OCI-LY1 (cell line): ENCODE results near the gene TADA3.

Experiments used
- H2AFZ ChIP-seq: fragments of 200-600 bp; sonication (generic), shearing (Covaris generic); 2 replicates; pipeline ENCODE4 v1.6.0; 2014; ENCODE audit warnings: antibody characterized with exemption, mild to moderate bottlenecking, low read length
- H3F3A ChIP-seq: fragments of 200-600 bp; sonication (generic), shearing (Covaris generic); 2 replicates; pipeline ENCODE4 v1.6.0; 2014; ENCODE audit warnings: mild to moderate bottlenecking, antibody characterized with exemption, low read length, moderate library complexity; ENCODE audit not compliant: insufficient read depth
- H3K27ac ChIP-seq: fragments of 200-600 bp; sonication (generic); 2 replicates; pipeline ENCODE4 v1.5.1; 2014; ENCODE audit warnings: low read length, mixed run types, mild to moderate bottlenecking, low read depth; ENCODE audit not compliant: poor library complexity, severe bottlenecking
- H3K27me3 ChIP-seq: fragments of 200-600 bp; sonication (generic); 2 replicates; pipeline ENCODE4 v1.6.0; 2014; ENCODE audit warnings: antibody characterized with exemption, mild to moderate bottlenecking, low read length, moderate library complexity; ENCODE audit not compliant: insufficient read depth
- H3K36me3 ChIP-seq: fragments of 200-600 bp; sonication (generic); 2 replicates; pipeline ENCODE4 v1.6.1; 2014; ENCODE audit warnings: mild to moderate bottlenecking, antibody characterized with exemption, low read length, moderate library complexity, mixed read lengths; ENCODE audit not compliant: insufficient read depth
- H3K4me1 ChIP-seq: fragments of 200-600 bp; sonication (generic); 2 replicates; pipeline ENCODE4 v1.5.1; 2014; ENCODE audit warnings: mild to moderate bottlenecking, low read length, moderate library complexity; ENCODE audit not compliant: insufficient read depth, severe bottlenecking
- H3K4me2 ChIP-seq: fragments of 200-600 bp; sonication (generic), shearing (Covaris generic); 2 replicates; pipeline ENCODE4 v1.6.1; 2014; ENCODE audit warnings: low read length
- H3K4me3 ChIP-seq: fragments of 200-600 bp; sonication (generic); 2 replicates; pipeline ENCODE4 v1.5.1; 2014; ENCODE audit warnings: low read length, low read depth, mild to moderate bottlenecking, mixed read lengths; ENCODE audit not compliant: poor library complexity, severe bottlenecking
- H3K79me2 ChIP-seq: fragments of 200-600 bp; shearing (Covaris generic); 2 replicates; pipeline ENCODE4 v1.6.1; 2016; ENCODE audit warnings: mixed run types, low read length, mixed read lengths; ENCODE audit not compliant: insufficient read depth
- H3K9ac ChIP-seq: fragments of 200-600 bp; sonication (generic), shearing (Covaris generic); 2 replicates; pipeline ENCODE4 v1.6.1; 2014; ENCODE audit warnings: mild to moderate bottlenecking, low read length, mixed read lengths
- H3K9me2 ChIP-seq: fragments of 200-600 bp; sonication (generic), shearing (Covaris generic); 2 replicates; pipeline ENCODE4 v1.6.1; 2014; ENCODE audit warnings: low read depth, mild to moderate bottlenecking, low read length, mixed read lengths
- H3K9me3 ChIP-seq: fragments of 200-600 bp; shearing (Covaris generic); 2 replicates; pipeline ENCODE4 v1.6.1; 2014; ENCODE audit warnings: low read length, mixed read lengths
- H4K20me1 ChIP-seq: fragments of 200-600 bp; sonication (generic), shearing (Covaris generic); 2 replicates; pipeline ENCODE4 v1.6.0; 2016; ENCODE audit warnings: mild to moderate bottlenecking, low read length; ENCODE audit not compliant: insufficient read depth
- EZH2 ChIP-seq: fragments of 200-600 bp; sonication (generic), shearing (Covaris generic); IDR thresholded peaks from 2 replicates; pipeline ENCODE4 v1.8.0; 2017; ENCODE audit warnings: borderline replicate concordance, mixed run types, mild to moderate bottlenecking, antibody characterized with exemption, low read length, moderate library complexity, mixed read lengths
- TF ChIP-seq, protein P1 (sequence below): fragments of 200-600 bp; sonication (generic), shearing (Covaris generic); IDR thresholded peaks from 2 replicates; pipeline ENCODE4 v1.5.1; 2017; ENCODE audit warnings: mild to moderate bottlenecking, antibody characterized with exemption, low read length, moderate library complexity, mixed read lengths

Gene TADA3

DNA sequence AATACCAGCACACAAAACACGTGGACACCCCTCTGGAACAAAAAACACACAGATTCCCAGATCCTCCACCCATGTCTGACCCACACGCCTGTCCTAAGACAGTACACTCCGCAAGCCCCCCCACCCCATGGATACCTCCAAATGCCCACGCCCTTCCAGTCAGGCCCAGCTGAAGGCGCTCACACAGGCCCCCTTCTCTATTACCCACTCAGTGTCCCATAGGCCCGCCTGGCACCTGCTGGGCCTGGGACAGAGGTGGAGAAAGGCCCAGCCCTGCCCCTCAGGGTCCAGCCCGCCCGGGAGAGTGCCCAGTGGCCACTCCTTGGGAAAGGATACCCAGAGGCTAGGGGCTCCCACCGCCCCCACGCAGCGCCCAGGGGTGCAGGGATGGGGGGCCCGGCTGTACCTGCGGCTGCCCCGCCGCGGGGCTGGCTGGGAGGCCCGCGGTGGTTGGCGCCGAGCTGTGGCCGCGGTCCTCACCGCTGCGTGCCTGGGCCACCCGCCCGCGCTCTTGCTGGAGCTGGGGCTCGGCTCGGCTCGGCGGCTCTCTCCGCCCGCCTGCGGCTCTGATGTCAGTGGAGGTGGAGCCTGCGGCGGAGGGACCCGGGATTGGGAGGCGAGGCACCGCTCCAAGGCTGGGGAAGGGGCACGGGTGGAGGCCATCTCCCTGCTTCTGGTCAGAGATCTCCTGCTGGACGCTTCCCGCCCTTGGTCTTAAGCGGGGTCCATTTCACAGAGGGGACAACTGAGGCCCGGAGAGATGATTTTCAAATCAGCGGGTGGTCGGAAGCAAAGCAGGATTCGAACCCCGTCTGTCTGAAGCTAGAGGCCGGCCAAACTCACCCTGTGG, 22.6 kb downstream of the TADA3 start, which contains the start of gene CAMK1:
TSS of gene CAMK1 (minus strand) at position 522 of the 850 bp plus-strand sequence. CDS start 2,198 bp downstream, outside the sequence.
- Histone ChIP-seq H3K9me3 (no peaks in the 10 kb centered on the region), H3K9ac (no peak within 1 kb of the TSS; the same call in 1 of the 2 replicates), H4K20me1 (no peaks in the 10 kb centered on the region), H3K36me3 (no peaks in the 10 kb centered on the region), H3F3A (0 out of 2 replicates have a peak, but pooled peaks cover 3% of the 10 kb centered on the region), H3K27ac (no peak within 1 kb of the TSS), H3K79me2 (no peaks in the 10 kb centered on the region), H3K4me3 (peak within 1 kb of the TSS; percentile 23), H3K27me3 (no peaks in the 10 kb centered on the region), H2AFZ (no peak within 1 kb of the TSS), H3K9me2 (no peaks in the 10 kb centered on the region), H3K4me2 (peak within 1 kb of the TSS; percentile 51; the same call in 1 of the 2 replicates), H3K4me1 (peaks cover 8% of the 10 kb centered on the region)
- no peak for TF ChIP-seq EZH2
- TF ChIP-seq, protein P1, sequence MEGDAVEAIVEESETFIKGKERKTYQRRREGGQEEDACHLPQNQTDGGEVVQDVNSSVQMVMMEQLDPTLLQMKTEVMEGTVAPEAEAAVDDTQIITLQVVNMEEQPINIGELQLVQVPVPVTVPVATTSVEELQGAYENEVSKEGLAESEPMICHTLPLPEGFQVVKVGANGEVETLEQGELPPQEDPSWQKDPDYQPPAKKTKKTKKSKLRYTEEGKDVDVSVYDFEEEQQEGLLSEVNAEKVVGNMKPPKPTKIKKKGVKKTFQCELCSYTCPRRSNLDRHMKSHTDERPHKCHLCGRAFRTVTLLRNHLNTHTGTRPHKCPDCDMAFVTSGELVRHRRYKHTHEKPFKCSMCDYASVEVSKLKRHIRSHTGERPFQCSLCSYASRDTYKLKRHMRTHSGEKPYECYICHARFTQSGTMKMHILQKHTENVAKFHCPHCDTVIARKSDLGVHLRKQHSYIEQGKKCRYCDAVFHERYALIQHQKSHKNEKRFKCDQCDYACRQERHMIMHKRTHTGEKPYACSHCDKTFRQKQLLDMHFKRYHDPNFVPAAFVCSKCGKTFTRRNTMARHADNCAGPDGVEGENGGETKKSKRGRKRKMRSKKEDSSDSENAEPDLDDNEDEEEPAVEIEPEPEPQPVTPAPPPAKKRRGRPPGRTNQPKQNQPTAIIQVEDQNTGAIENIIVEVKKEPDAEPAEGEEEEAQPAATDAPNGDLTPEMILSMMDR: no peak

DNA sequence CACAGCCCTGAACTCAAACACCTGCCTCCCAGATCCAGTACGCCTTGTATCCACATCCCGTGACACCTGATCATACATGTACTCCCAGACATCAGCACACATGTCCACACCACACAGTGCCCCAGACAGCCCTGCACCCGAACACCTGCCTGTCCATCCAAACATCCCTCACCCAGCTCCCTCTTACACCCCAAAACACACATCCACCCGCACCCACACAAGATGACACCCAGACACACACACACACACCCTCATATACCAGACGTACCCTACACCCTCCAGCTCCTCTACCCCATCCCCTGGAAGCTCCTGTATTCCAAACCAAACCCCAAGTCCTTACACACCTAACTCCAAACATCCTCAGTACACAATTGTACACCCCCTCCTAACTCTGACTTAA, 23.3 kb downstream of the TADA3 start:
- Histone ChIP-seq H3K27me3 (no peaks in the 10 kb centered on the region), H3K36me3 (no peaks in the 10 kb centered on the region), H2AFZ (no peak overlapping the region), H3K9ac (no peak overlapping the region), H3K79me2 (no peaks in the 10 kb centered on the region), H3K4me2 (no peak overlapping the region), H4K20me1 (no peaks in the 10 kb centered on the region), H3K9me3 (no peaks in the 10 kb centered on the region), H3K9me2 (no peaks in the 10 kb centered on the region), H3K4me3 (no peak overlapping the region), H3F3A (0 out of 2 replicates have a peak, but pooled peaks cover 3% of the 10 kb centered on the region), H3K27ac (no peak overlapping the region), H3K4me1 (peaks cover 8% of the 10 kb centered on the region)
- TF ChIP-seq, protein P1: no peak
- no peak for TF ChIP-seq EZH2

DNA sequence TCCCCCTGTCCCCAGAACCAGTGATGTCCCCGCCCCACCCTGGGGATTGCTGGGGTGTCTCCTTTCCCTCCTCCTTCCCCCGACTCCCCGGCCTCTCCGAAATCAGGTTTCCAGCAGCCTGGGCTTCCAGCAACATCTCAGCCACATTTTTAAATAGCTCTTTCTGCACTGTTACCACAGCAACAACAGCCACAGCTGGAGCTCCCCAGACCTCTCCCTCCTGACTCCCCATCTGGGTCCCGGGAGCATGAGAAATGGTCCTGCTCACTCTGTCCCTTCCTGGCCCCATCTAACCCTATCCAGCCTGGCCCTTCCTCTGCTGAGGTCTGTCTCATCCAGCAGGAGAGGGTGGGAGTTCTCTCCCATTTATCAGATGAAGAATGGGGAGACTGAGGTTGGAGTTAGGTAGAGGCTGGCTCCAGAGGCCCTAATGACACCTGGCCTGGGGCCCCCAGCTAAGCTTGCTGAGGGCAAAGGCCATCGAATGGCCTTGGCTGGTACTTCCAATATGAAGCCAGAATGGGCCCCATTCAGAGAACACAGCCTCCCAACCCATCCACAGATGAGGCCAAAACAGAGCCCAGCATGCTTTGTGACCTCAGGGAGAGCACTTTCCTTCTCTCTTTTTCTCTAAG, 24.0 kb downstream of the TADA3 start:
- H3K4me3 ChIP-seq: no peak overlapping the region

More for the DNA sequence above, 24.0 kb downstream of the TADA3 start:
- Histone ChIP-seq H3K4me2 (no peak overlapping the region), H2AFZ (no peak overlapping the region), H3K27me3 (no peaks in the 10 kb centered on the region), H3K9ac (no peak overlapping the region), H3K9me3 (no peaks in the 10 kb centered on the region), H3F3A (0 out of 2 replicates have a peak, but pooled peaks cover 3% of the 10 kb centered on the region), H4K20me1 (no peaks in the 10 kb centered on the region), H3K4me1 (peaks cover 8% of the 10 kb centered on the region), H3K9me2 (no peaks in the 10 kb centered on the region), H3K79me2 (no peaks in the 10 kb centered on the region), H3K36me3 (no peaks in the 10 kb centered on the region), H3K27ac (no peak overlapping the region)
- no peak for TF ChIP-seq EZH2
- TF ChIP-seq, protein P1: no peak
